GM23338 (cell line): ENCODE measurements around the gene TNS1. TPM values are rescaled to one million over a fixed set of nuclear protein-coding genes. Genes with fewer than 3 reads are reported as not detected.

Experiments
- CREB1 ChIP-seq: fragments of 250-450 bp; sonication (Bioruptor Pico); IDR thresholded peaks from 2 replicates; pipeline ENCODE4 v1.5.0; 2020; ENCODE audit warnings: low read depth, mild to moderate bottlenecking, moderate library complexity
- CTCF ChIP-seq, 2 experiments: fragments of 200-600 bp in 1 of 2; sonication (generic) in 1 of 2; conservative IDR thresholded peaks; 2 replicates each; pipeline versions ENCODE4 v1.5.1 to v1.6.1; 2016 to 2017; ENCODE audit warnings: antibody characterized with exemption in 2 of 2, low read depth in 2 of 2, mild to moderate bottlenecking in 2 of 2, moderate library complexity in 1 of 2
- EZH2 ChIP-seq: fragments of 200-600 bp; sonication (generic); IDR thresholded peaks from one replicate; pipeline ENCODE4 v1.8.0; 2017; ENCODE audit warnings: antibody characterized with exemption, mild to moderate bottlenecking, low read depth; ENCODE audit not compliant: unreplicated experiment
- EZH2phosphoT487 ChIP-seq: fragments of 200-600 bp; sonication (generic); IDR thresholded peaks from one replicate; pipeline ENCODE4 v1.8.1; 2018; ENCODE audit warnings: antibody characterized with exemption; ENCODE audit not compliant: unreplicated experiment
- JUNB ChIP-seq: IDR thresholded peaks from one replicate; pipeline ENCODE4 v1.6.1; 2016; ENCODE audit warnings: antibody characterized with exemption; ENCODE audit not compliant: unreplicated experiment
- ZNF331 ChIP-seq: fragments of 250-450 bp; sonication (Bioruptor Pico); IDR thresholded peaks from 2 replicates; pipeline ENCODE4 v1.5.0; 2020; ENCODE audit warnings: low read depth, mild to moderate bottlenecking, moderate library complexity
- ZNF462 ChIP-seq: fragments of 250-450 bp; sonication (Bioruptor Pico); IDR thresholded peaks from 2 replicates; pipeline ENCODE4 v1.5.0; 2020; ENCODE audit warnings: mild to moderate bottlenecking, moderate library complexity
- polyA plus RNA-seq: library from polyadenylated mRNA; unstranded; fragments of >200 nt; fragmentation: Nextera tagmentation; extraction: Ambion mirVana; gene quantifications from 2 replicates; pipeline ENCODE4 v1.2.1, GENCODE V29; 2016
- total RNA-seq: library from RNA; depleted of rRNA; stranded (reverse); fragments of >200 nt; shearing (Covaris generic); gene quantifications from 2 replicates; pipeline ENCODE4 v1.2.3, GENCODE V29; 2014
- TF ChIP-seq, protein P1 (sequence below): IDR thresholded peaks from 2 replicates; pipeline ENCODE4 v1.6.1; 2016; ENCODE audit warnings: antibody characterized with exemption
- TF ChIP-seq, protein P2 (sequence below): IDR thresholded peaks from one replicate; pipeline ENCODE4 v1.6.1; 2018; ENCODE audit warnings: antibody characterized with exemption; ENCODE audit not compliant: unreplicated experiment

The TNS1 gene
- total and polyA plus RNA-seq, 2 experiments from 2014 or later = 2.0 to 7.4 TPM

DNA sequence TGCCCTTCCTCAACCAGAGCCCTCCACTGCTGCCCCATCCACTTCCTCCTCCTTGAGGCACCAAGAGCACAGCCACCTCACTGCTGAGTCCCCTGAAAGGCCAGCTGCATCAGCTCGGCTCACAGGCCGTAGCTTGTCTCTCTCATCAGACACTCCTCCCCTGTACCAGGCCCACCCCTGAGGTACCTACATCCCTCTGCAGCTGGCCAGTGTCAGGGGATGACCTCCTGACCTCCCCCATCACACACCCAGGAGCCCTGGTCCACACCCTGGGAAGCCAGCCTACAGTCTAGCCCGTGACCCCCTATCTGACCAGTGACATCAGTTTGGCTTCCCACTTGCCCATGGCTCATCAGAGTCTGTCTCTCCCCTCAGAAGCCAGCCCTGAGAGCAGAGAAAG, 205.6 kb downstream of the TNS1 start (continued):
- no peak for TF ChIP-seq ZNF462 (CRISPR knock-in tag)
- TF ChIP-seq, protein P1, sequence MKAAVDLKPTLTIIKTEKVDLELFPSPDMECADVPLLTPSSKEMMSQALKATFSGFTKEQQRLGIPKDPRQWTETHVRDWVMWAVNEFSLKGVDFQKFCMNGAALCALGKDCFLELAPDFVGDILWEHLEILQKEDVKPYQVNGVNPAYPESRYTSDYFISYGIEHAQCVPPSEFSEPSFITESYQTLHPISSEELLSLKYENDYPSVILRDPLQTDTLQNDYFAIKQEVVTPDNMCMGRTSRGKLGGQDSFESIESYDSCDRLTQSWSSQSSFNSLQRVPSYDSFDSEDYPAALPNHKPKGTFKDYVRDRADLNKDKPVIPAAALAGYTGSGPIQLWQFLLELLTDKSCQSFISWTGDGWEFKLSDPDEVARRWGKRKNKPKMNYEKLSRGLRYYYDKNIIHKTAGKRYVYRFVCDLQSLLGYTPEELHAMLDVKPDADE = no peak
- no peak for TF ChIP-seq EZH2phosphoT487
- no peak for TF ChIP-seq CREB1 (CRISPR knock-in tag)
- TF ChIP-seq ZNF331 (CRISPR knock-in tag) = no peak
- no peak for TF ChIP-seq EZH2
- TF ChIP-seq, protein P2, sequence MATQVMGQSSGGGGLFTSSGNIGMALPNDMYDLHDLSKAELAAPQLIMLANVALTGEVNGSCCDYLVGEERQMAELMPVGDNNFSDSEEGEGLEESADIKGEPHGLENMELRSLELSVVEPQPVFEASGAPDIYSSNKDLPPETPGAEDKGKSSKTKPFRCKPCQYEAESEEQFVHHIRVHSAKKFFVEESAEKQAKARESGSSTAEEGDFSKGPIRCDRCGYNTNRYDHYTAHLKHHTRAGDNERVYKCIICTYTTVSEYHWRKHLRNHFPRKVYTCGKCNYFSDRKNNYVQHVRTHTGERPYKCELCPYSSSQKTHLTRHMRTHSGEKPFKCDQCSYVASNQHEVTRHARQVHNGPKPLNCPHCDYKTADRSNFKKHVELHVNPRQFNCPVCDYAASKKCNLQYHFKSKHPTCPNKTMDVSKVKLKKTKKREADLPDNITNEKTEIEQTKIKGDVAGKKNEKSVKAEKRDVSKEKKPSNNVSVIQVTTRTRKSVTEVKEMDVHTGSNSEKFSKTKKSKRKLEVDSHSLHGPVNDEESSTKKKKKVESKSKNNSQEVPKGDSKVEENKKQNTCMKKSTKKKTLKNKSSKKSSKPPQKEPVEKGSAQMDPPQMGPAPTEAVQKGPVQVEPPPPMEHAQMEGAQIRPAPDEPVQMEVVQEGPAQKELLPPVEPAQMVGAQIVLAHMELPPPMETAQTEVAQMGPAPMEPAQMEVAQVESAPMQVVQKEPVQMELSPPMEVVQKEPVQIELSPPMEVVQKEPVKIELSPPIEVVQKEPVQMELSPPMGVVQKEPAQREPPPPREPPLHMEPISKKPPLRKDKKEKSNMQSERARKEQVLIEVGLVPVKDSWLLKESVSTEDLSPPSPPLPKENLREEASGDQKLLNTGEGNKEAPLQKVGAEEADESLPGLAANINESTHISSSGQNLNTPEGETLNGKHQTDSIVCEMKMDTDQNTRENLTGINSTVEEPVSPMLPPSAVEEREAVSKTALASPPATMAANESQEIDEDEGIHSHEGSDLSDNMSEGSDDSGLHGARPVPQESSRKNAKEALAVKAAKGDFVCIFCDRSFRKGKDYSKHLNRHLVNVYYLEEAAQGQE = no peak
- no peak for TF ChIP-seq CTCF (conservative IDR thresholded peaks at IDR 0.05; ENCODE audit: low read depth in 2 of 2)
- no peak for TF ChIP-seq JUNB
